ENCODE data around the gene GPATCH1.

The GPATCH1 gene

GRCh38 chr19:33171222-33171795, 90.3 kb downstream of the GPATCH1 start:
- no peak for TF ChIP-seq SIN3A (IDR thresholded peaks at IDR 0.05; ENCODE audit: borderline replicate concordance, insufficient read depth, low read length)
- TF ChIP-seq, protein P1, sequence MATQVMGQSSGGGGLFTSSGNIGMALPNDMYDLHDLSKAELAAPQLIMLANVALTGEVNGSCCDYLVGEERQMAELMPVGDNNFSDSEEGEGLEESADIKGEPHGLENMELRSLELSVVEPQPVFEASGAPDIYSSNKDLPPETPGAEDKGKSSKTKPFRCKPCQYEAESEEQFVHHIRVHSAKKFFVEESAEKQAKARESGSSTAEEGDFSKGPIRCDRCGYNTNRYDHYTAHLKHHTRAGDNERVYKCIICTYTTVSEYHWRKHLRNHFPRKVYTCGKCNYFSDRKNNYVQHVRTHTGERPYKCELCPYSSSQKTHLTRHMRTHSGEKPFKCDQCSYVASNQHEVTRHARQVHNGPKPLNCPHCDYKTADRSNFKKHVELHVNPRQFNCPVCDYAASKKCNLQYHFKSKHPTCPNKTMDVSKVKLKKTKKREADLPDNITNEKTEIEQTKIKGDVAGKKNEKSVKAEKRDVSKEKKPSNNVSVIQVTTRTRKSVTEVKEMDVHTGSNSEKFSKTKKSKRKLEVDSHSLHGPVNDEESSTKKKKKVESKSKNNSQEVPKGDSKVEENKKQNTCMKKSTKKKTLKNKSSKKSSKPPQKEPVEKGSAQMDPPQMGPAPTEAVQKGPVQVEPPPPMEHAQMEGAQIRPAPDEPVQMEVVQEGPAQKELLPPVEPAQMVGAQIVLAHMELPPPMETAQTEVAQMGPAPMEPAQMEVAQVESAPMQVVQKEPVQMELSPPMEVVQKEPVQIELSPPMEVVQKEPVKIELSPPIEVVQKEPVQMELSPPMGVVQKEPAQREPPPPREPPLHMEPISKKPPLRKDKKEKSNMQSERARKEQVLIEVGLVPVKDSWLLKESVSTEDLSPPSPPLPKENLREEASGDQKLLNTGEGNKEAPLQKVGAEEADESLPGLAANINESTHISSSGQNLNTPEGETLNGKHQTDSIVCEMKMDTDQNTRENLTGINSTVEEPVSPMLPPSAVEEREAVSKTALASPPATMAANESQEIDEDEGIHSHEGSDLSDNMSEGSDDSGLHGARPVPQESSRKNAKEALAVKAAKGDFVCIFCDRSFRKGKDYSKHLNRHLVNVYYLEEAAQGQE (IDR thresholded peaks at IDR 0.05; ENCODE audit: insufficient read depth in 1 of 2, low read depth in 2 of 2, low read length in 2 of 2): no peak
- no peak for TF ChIP-seq TAF1 (IDR thresholded peaks at IDR 0.05; ENCODE audit: borderline replicate concordance, insufficient read depth, low read length)
- TF ChIP-seq FOXP2 (optimal IDR thresholded peaks at IDR 0.05; ENCODE audit: borderline replicate concordance, extremely low read depth, extremely low read length, insufficient read depth): no peak
- TF ChIP-seq POLR2AphosphoS5 (IDR thresholded peaks at IDR 0.05; ENCODE audit: low read depth, low read length): no peak

DNA sequence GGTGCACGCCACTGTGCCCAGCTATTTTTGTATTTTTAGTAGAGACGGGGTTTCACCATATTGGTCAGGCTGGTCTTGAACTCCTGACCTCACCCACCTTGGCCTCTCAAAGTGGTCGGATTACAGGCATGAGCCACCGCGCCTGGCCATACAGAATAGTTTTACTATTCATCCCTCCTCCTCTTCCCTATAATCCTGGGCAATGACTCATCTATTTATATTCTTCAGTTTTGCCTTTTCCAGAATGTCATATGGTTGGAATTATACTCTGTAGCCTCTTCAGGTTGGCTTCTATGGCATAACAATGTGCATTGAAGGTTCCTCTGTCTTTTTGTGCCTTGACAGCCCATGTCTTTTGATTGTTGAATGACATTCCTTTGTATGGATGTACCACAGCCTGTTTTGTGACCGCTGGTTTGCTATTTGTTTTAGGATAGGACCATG, 91.0 kb downstream of the GPATCH1 start:
- TF ChIP-seq, protein P1 (IDR thresholded peaks at IDR 0.05; ENCODE audit: insufficient read depth in 1 of 2, low read depth in 2 of 2, low read length in 2 of 2): no peak

DNA sequence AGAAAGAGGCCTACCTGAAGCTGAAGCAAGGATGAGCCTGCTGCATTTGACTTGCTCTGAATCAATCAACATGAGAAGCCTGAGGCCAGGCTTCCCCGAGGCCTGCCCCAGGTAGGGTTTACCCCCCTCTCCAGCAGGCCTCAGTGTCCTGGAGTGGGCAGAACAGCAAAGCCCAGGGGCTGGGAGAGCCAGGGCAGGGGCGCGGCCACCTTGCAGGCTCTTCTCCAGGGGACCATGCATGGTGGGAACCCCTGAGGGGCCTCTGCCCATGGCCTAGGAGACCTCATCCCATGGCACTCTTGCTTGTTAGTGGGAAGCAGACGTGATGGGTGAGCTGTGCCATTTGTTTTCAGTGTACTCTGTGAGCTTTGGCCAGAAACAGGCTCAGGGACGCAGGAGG, 93.2 kb downstream of the GPATCH1 start:
- TF ChIP-seq FOXP2 (optimal IDR thresholded peaks at IDR 0.05; ENCODE audit: borderline replicate concordance, extremely low read depth, extremely low read length, insufficient read depth): no peak
- TF ChIP-seq POLR2AphosphoS5 (IDR thresholded peaks at IDR 0.05; ENCODE audit: low read depth, low read length): no peak
- TF ChIP-seq, protein P1 (IDR thresholded peaks at IDR 0.05; ENCODE audit: insufficient read depth in 1 of 2, low read depth in 2 of 2, low read length in 2 of 2): no peak
- no peak for TF ChIP-seq SIN3A (IDR thresholded peaks at IDR 0.05; ENCODE audit: borderline replicate concordance, insufficient read depth, low read length)
- no peak for TF ChIP-seq TAF1 (IDR thresholded peaks at IDR 0.05; ENCODE audit: borderline replicate concordance, insufficient read depth, low read length)

GRCh38 chr19:33175156-33175782, 94.3 kb downstream of the GPATCH1 start:
- TF ChIP-seq TAF1 (IDR thresholded peaks at IDR 0.05; ENCODE audit: borderline replicate concordance, insufficient read depth, low read length) (no peak), FOXP2 (optimal IDR thresholded peaks at IDR 0.05; ENCODE audit: borderline replicate concordance, extremely low read depth, extremely low read length, insufficient read depth) (no peak), SIN3A (IDR thresholded peaks at IDR 0.05; ENCODE audit: borderline replicate concordance, insufficient read depth, low read length) (no peak), POLR2AphosphoS5 (IDR thresholded peaks at IDR 0.05; ENCODE audit: low read depth, low read length) (no peak)
- TF ChIP-seq, protein P1 (IDR thresholded peaks at IDR 0.05; ENCODE audit: insufficient read depth in 1 of 2, low read depth in 2 of 2, low read length in 2 of 2): no peak
